Stimulated activated CD8-positive, alpha-beta memory T cell treated with anti-CD3 and anti-CD28 coated beads, Interleukin-12 subunit alpha, Interleukin-12 subunit beta, amount 100 ng/mL, for 1 hour (primary cell): ENCODE results near the gene TEDC1.
A peak's percentile ranks its signal among the peaks of the same experiment; 100 is the strongest.

ENCODE experiments used
- DNase-seq: peaks from one replicate; pipeline ENCODE4 v3.0.0-alpha.2; 2020; ENCODE audit warnings: low read depth

TEDC1 gene

GRCh38 chr14:105458010-105458409 lies 33.0 kb upstream of the TEDC1 start:
- DNase-seq: no peak

DNA sequence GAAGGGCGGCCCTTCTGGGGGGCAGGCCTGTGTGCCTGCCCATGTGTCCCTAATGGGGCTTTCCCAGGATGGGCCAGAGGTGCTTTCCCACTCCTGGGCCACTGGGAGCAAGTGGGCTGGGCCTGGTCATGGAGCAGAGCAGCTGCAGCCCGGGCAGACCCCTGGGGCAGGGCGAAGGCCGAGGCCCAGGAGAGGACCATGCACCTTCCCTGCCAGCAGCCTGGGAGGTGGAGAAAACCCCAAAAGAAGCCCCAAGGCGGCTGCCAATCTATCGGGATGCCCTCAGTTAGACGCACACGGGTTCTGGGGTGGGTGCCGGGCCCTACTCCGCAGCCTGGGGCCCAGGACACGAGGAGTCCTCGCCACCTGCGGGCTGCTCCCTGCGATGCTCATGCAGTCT lies 32.5 kb upstream of the TEDC1 start:
- DNase-seq: no peak

DNA sequence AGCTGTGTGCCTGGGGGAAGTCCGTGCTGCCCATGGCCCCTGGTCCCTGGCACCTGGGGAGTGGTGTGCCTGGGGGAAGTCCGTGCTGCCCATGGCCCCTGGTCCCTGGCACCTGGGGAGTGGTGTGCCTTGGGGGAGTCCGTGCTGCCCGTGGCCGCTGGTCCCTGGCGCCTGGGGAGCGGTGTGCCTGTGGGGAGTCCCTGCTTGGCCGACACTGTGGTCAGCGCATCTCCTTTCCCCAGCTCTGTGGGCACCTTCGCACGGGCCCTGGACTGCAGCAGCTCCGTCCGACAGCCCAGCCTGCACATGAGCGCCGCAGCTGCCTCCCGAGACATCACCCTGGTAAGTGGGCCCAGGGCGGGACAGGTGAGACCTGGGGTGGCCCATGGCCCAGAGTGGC lies 30.9 kb upstream of the TEDC1 start:
- no peak for DNase-seq

DNA sequence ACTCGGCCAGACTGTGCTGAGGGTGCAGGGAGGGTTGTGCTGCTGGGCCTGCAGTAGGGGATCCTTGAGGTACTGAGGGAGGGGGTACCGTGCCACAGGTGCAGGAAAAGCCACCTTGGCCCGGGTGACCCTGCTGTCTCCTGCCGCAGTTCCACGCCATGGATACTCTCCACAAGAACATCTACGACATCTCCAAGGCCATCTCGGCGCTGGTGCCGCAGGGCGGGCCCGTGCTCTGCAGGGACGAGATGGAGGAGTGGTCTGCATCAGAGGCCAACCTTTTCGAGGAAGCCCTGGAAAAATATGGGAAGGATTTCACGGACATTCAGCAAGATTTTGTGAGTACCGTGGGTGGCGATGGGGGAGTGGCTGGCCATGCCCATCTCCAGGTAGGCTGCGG lies 30.4 kb upstream of the TEDC1 start:
- DNase-seq: no peak

DNA sequence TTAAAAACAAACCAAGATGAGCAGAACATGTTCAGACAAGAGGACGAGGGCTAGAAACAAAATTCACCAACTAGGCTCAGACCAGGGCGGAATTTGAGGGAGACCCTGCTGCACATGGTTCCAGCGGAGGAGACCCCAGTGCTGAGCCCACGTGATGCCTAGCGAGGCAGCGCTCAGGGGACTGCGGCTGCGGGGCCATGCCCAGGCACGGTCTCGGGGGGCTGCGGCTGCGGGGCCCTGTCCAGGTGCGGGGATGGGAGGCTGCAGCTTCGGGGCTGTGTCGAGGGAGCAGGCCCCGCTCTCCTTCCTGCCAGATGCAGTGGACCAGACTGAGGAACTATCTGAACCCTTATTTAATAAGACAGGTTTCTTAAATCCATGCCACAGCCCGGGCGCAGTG lies 29.1 kb upstream of the TEDC1 start:
- no peak for DNase-seq

- DNase-seq: no peak
Measured at GRCh38 chr14:105464501-105464900, 26.5 kb upstream of the TEDC1 start.

- no peak for DNase-seq
Measured at GRCh38 chr14:105465209-105466031, 25.6 kb upstream of the TEDC1 start.

DNA sequence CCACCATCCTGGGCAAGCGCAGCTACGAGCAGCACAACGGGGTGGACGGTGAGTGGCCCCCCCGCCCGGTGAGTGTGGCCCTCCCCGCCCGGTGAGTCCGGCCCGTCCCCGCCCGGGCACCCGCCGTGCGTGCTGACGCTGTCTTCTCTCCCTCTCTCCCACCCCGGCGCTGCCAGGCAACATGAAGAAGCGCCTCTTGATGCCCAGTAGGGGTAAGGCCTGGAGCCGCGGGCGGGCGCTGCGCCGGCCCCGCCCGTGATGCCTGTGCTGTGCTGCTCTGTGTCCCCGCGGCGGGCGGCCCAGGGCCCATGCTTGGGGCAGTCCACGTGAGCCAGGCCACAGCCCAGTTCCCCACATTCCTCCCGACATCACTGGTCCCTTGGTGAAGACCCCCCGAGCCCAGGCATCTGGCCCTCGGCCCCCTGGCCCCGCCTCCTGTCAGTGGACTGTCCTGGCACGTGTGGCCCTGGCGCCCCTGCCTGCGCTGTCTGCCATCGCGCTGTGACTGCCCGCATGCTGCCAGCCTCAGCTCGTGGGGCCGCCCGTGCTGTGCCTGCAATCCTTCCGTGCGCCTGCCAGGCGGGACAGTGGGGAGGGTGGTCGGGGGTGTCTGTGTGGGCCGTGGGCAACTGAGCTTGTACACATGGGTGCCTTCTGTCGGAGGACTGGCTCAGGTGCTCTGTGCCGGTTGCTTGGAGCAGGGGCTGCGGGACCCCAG lies 24.4 kb upstream of the TEDC1 start:
- no peak for DNase-seq

GRCh38 chr14:105467249-105467941 lies 23.7 kb upstream of the TEDC1 start:
- DNase-seq: no peak

DNA sequence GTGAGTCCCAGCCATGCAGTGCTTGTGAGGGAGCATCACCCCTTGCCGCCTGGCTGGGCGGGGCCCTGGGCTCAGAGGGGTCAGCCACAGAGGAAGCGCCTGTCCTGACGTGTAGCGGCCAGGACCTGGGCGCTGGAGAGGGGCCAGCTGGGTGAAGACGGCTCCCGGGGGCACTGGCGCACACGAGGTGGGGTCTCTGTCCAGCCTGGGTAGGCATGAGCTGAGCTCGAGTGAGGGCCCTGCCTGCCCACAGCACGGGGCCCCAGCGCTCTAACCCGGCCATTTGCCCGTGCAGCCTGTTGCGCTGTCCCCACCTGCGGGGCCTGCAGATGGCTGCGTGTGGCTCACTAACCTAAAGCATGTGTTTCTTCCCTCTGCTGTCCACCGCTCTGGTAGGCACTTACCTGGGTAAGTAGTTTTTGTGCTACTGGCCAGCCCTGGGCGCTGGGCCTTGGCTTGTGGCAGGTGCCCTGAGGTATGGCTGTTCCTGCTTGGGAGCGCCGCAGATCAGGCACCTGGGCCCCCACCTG lies 23.0 kb upstream of the TEDC1 start:
- DNase-seq: no peak

DNA sequence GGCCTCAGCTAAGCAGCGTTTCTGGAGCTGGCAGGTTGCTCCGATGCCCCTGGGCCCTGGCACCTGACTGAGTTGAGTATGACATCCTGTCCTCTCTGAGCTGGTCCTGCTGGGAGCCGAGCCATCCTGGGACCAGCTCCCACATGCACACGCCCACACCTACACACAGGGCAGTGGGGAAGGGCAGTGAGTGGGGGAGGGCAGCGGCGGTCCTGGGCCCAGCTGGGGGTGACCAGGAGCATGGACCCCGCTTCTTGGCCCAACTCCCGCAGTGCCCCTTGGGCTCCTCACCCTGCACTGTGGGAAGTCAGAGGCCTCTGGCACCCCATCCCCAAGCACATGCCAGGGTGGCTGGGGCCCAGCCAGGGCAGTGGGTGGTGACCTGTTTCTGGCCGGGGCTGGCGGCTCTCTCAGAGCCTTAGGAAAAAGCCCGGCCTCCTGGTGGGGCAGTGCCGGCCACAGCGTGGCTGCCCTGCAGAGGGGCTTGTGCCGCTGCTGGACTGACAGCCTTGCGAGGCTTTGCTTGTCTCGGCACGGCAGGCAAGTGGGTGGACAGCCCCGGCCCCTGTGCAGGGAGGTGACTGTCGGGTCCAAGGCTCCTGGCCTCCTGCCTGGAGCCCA lies 22.3 kb upstream of the TEDC1 start:
- DNase-seq: no peak

DNA sequence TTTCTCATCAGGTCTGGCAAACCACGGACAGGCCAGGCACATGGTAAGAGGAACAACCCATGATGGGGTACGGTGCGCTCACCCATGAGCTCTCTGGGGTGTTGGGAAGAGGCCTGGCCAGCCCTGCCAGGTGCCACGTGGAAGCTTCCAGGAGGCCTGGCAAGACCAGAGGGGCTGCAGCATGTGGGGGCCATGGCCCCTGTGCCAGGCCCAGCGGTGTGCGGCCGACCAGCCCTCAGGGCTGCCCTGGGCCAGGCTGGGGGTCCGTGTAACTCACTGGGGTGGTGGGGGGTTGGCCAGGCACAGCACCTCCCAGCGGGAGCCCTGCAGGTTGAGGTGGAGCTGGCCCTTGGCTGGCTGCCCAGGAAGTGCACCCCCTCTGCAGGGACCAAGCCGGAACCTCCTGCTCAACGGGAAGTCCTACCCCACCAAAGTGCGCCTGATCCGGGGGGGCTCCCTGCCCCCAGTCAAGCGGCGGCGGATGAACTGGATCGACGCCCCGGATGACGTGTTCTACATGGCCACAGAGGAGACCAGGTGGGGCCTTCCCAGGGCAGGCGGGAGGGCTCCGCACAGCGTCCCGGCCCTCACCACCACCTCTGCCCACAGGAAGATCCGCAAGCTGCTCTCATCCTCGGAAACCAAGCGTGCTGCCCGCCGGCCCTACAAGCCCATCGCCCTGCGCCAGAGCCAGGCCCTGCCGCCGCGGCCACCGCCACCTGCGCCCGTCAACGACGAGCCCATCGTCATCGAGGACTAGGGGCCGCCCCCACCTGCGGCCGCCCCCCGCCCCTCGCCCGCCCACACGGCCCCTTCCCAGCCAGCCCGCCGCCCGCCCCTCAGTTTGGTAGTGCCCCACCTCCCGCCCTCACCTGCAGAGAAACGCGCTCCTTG lies 21.3 kb upstream of the TEDC1 start:
- no peak for DNase-seq

DNA sequence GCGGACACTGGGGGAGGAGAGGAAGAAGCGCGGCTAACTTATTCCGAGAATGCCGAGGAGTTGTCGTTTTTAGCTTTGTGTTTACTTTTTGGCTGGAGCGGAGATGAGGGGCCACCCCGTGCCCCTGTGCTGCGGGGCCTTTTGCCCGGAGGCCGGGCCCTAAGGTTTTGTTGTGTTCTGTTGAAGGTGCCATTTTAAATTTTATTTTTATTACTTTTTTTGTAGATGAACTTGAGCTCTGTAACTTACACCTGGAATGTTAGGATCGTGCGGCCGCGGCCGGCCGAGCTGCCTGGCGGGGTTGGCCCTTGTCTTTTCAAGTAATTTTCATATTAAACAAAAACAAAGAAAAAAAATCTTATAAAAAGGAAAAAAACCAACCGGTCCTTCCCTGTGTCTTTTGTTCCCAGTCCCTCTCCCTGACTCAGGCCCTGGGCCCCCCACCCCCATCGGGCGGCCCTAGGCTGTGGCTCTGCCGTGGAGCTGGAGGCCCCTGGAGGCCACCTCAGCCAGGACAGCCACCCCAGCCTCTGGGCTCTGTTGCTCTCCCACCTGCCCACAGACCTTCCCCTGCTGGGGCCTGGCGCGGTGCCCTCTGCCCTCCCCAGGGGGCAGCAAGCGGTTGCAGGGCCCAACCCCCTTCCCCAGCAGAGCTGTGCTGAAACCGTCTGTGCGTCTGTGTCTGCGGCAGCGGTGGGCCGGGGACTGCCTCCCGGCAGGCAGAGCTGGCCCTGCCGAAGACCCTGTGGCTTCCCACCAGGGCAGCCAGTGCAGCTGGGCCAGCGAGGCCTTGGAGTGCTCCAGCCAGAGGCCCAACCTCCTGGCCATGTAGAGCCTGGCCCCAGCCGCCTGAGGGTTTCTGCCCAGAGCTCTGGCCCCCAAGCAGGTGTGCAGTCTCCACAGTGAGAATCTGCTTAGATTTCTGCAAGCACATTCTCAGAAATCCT lies 20.4 kb upstream of the TEDC1 start:
- no peak for DNase-seq

GRCh38 chr14:105471297-105471821 lies 19.7 kb upstream of the TEDC1 start:
- DNase-seq: no peak

DNA sequence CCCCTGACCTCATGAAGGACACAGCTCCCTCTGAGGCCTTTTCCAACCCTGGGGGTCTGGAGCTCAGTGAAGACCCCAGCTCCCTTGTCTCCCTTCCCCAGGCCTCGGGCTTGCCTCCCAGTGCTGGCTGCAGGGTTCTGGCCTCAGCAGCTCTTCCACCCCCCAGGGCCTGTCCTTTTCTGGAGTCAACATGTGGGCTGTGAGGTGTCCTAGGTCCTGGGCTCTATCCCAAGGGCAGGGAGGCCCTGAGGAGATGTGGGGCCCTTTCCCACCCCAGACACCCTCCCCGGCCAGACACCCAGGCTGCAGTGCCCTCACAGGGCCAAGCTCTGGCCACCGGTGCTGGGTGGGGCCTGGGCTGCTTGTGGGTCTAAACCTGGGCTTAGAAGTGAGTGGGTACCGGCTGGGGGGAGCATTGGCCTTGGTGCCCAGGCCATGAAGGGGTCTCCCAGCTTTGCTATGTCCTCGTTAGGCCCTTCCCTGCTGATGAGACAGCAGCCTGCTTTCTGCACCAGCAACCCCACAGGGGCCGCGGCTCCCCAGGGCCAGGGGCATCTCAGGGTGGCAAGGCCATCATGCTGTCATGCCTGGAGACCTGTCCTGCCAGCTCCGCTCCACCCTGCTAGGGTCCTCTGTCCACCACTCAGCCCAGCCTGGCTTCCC lies 19.1 kb upstream of the TEDC1 start:
- no peak for DNase-seq

DNA sequence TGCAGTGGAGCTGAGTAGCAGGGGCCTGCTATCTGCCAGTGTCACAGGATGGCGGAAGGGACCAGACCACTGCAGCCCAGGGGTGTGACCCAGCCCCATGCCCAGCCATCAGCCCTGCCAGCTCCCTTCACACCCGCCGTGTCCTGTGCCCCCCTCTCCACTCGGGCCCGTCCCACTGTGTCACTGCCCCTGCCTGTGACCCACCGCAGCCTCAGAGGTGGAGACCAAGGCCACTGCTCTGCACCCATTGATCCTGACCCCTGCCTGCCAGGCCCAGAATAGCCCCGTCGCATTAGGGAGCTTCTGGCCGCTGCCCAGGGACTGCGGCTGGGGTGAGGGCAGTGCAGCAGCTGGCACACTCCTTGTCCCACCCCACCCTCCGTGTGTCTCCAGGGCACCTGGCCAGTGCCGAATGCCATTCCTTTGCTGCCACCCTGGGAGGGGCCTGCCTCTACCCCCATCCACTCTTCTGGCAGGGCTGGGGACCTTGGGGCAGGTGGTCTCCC lies 18.5 kb upstream of the TEDC1 start:
- DNase-seq: no peak

DNA sequence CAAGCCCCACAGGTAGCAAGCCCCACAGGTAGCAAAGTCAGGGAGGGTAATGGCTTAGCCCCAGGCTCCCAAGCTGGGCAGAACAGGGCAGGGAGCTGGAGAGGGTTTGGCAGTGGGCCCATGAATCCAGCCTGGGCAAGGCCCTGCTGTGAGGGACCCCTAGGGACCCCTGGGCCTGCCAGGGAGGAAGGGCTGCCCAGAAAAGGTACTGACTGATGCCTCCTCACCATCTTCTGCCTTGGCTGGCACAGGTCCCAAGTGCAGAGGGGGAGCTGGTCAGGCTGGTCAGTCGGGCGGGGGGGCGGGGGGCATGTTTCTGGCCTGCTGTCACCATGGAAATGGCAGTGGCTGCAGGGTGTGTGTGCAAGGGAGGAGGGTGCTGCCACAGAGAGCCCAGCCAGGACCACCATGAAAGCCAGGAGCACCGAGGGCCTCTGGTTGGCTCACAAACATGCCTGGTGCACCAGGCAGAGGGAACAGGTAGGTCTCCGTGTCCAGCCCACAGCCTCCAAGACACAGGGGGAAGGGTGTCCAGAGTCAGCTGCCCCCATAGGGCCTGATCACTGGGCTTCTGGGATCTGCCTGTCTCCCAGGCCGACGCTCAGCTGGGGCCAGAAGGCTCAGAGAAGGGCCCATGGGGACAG lies 17.9 kb upstream of the TEDC1 start:
- DNase-seq: no peak

- peak; percentile 55 for DNase-seq
Measured at GRCh38 chr14:105473677-105474482, 17.2 kb upstream of the TEDC1 start.
